Measurements from ENCODE around the gene GALR2.
"Not testable (repeated sequence)": the region's sequence is repeated elsewhere in the genome, so short reads cannot be mapped to it uniquely, and the experiment has no call there.

The GALR2 gene
- total RNA-seq: 0 to 0.24 reads per million in 2 donors

GRCh38 chr17:76074390-76075363 lies at the start of gene GALR2:
Gene GALR2 (plus strand): TSS chr17:76074781. CDS start chr17:76074884, 103 bp downstream.
- no peak for DNase-seq

- DNase-seq: no peak
These were observed 49.3 kb upstream of the GALR2 start for GRCh38 chr17:76025294-76025693.

GRCh38 chr17:76026714-76027158 lies 47.8 kb upstream of the GALR2 start:
- DNase-seq: no peak

- DNase-seq: no peak
These were observed 47.3 kb upstream of the GALR2 start, which contains the start of gene EVPL for GRCh38 chr17:76027159-76027839. Gene EVPL (minus strand): TSS chr17:76027306. CDS start chr17:76027198, 108 bp downstream.

- DNase-seq: no peak
These were observed 42.4 kb upstream of the GALR2 start for GRCh38 chr17:76032073-76032779.

- no peak for DNase-seq
These were observed 41.8 kb upstream of the GALR2 start for GRCh38 chr17:76032780-76033108.

GRCh38 chr17:76033139-76033538 lies 41.4 kb upstream of the GALR2 start:
- no peak for DNase-seq

- DNase-seq: no peak
These were observed 39.9 kb upstream of the GALR2 start for GRCh38 chr17:76034428-76035350.

GRCh38 chr17:76036497-76037261 lies 37.9 kb upstream of the GALR2 start:
- DNase-seq: no peak

GRCh38 chr17:76038050-76038449 lies 36.5 kb upstream of the GALR2 start:
- no peak for DNase-seq

GRCh38 chr17:76039121-76039520 lies 35.5 kb upstream of the GALR2 start:
- no peak for DNase-seq

GRCh38 chr17:76040376-76040775 lies 34.2 kb upstream of the GALR2 start:
- DNase-seq: no peak

GRCh38 chr17:76042868-76043267 lies 31.7 kb upstream of the GALR2 start:
- not testable (repeated sequence) for DNase-seq

- not testable (repeated sequence) for DNase-seq
These were observed 30.0 kb upstream of the GALR2 start for GRCh38 chr17:76044475-76045007.

- DNase-seq: no peak
These were observed 28.5 kb upstream of the GALR2 start for GRCh38 chr17:76046064-76046463.

- no peak for DNase-seq
These were observed 26.5 kb upstream of the GALR2 start for GRCh38 chr17:76048025-76048605.

GRCh38 chr17:76048711-76049110 lies 25.9 kb upstream of the GALR2 start:
- no peak for DNase-seq

GRCh38 chr17:76049239-76049638 lies 25.3 kb upstream of the GALR2 start:
- DNase-seq: no peak

GRCh38 chr17:76049836-76050537 lies 24.6 kb upstream of the GALR2 start:
- DNase-seq: no peak
